Stimulated activated CD8-positive, alpha-beta memory T cell treated with anti-CD3 and anti-CD28 coated beads, Interleukin-12 subunit alpha, Interleukin-12 subunit beta, amount 100 ng/mL, for 1 hour (primary cell): ENCODE data around the gene SMAD1.

Experiments used
- DNase-seq: peaks from one replicate; pipeline ENCODE4 v3.0.0-alpha.2; 2020; ENCODE audit warnings: low read depth

SMAD1 gene

GRCh38 chr4:145481164-145481941 is at the start of gene SMAD1:
Gene SMAD1, plus strand, starts transcription at chr4:145481853. Its CDS starts 32,761 bp downstream, at chr4:145514614.
- DNase-seq, result no peak

- no peak for DNase-seq
Observed at GRCh38 chr4:145433684-145434083, 48.0 kb upstream of the SMAD1 start.

- no peak for DNase-seq
Observed at GRCh38 chr4:145435646-145436045, 46.0 kb upstream of the SMAD1 start.

- no peak for DNase-seq
Observed at GRCh38 chr4:145436114-145436513, 45.5 kb upstream of the SMAD1 start.

- no peak for DNase-seq
Observed at GRCh38 chr4:145436796-145437195, 44.9 kb upstream of the SMAD1 start.

GRCh38 chr4:145437466-145437865 is 44.2 kb upstream of the SMAD1 start:
- DNase-seq, result no peak

GRCh38 chr4:145438298-145438697 is 43.4 kb upstream of the SMAD1 start:
- DNase-seq, result no peak

GRCh38 chr4:145440292-145441007 is 41.2 kb upstream of the SMAD1 start:
- no peak for DNase-seq

GRCh38 chr4:145446184-145446583 is 35.5 kb upstream of the SMAD1 start:
- DNase-seq, result no peak

- DNase-seq, result no peak
Observed at GRCh38 chr4:145451895-145452294, 29.8 kb upstream of the SMAD1 start.

- DNase-seq, result no peak
Observed at GRCh38 chr4:145452447-145453162, 29.0 kb upstream of the SMAD1 start.

GRCh38 chr4:145453163-145453520 is 28.5 kb upstream of the SMAD1 start:
- no peak for DNase-seq

GRCh38 chr4:145473203-145473602 is 8.4 kb upstream of the SMAD1 start:
- DNase-seq, result no peak

- no peak for DNase-seq
Observed at GRCh38 chr4:145480257-145480656, 1.4 kb upstream of the SMAD1 start.

- no peak for DNase-seq
Observed at GRCh38 chr4:145481942-145482208, 222 bp downstream of the SMAD1 start.

GRCh38 chr4:145482209-145483037 is 770 bp downstream of the SMAD1 start:
- no peak for DNase-seq

- no peak for DNase-seq
Observed at GRCh38 chr4:145483514-145483913, 1.9 kb downstream of the SMAD1 start.

GRCh38 chr4:145484225-145484846 is 2.7 kb downstream of the SMAD1 start:
- DNase-seq, result no peak

GRCh38 chr4:145485120-145485519 is 3.5 kb downstream of the SMAD1 start:
- no peak for DNase-seq

- no peak for DNase-seq
Observed at GRCh38 chr4:145486603-145487002, 5.0 kb downstream of the SMAD1 start.

- DNase-seq, result no peak
Observed at GRCh38 chr4:145487631-145488030, 6.0 kb downstream of the SMAD1 start.

- DNase-seq, result no peak
Observed at GRCh38 chr4:145488310-145488709, 6.7 kb downstream of the SMAD1 start.
